GM12801 (cell line): ENCODE results near the gene MSRB2.

Source experiments
- TF ChIP-seq, protein P1 (sequence below): IDR thresholded peaks from one replicate; pipeline ENCODE4 v1.5.1; 2011; ENCODE audit warnings: control low read depth; ENCODE audit not compliant: insufficient read length; ENCODE audit errors: extremely low read depth

MSRB2 gene

DNA sequence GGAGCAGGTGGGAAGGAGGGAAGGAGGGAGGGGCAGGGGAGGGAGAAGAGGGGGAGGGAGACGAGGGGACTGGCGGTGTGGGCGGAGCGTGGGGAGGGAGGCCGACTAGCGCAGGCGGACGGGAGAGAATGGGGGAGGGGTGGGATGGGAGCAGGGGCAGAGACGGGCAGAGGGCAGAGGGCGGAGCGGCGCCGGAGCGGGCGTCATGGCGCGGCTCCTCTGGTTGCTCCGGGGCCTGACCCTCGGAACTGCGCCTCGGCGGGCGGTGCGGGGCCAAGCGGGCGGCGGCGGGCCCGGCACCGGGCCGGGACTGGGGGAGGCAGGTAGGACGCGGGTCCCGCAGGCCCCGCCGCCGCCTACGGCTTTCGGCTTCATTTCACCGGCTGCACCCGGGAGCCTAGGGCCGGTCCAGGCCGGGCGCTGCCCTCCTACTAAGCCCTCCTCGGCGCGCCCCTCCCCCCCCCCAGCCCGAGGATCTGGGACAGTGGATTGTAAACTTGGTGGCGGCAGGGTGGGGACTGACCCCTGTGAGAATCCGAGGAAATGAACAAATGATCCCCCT is at the start of gene MSRB2:
Gene MSRB2 (plus strand): TSS at position 176 of the 562 bp plus-strand sequence. CDS start 30 bp downstream, at position 206.
- TF ChIP-seq, protein P1, sequence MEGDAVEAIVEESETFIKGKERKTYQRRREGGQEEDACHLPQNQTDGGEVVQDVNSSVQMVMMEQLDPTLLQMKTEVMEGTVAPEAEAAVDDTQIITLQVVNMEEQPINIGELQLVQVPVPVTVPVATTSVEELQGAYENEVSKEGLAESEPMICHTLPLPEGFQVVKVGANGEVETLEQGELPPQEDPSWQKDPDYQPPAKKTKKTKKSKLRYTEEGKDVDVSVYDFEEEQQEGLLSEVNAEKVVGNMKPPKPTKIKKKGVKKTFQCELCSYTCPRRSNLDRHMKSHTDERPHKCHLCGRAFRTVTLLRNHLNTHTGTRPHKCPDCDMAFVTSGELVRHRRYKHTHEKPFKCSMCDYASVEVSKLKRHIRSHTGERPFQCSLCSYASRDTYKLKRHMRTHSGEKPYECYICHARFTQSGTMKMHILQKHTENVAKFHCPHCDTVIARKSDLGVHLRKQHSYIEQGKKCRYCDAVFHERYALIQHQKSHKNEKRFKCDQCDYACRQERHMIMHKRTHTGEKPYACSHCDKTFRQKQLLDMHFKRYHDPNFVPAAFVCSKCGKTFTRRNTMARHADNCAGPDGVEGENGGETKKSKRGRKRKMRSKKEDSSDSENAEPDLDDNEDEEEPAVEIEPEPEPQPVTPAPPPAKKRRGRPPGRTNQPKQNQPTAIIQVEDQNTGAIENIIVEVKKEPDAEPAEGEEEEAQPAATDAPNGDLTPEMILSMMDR: no peak

- TF ChIP-seq, protein P1: no peak
Observed at GRCh38 chr10:23046027-23046426, 49.4 kb upstream of the MSRB2 start.

DNA sequence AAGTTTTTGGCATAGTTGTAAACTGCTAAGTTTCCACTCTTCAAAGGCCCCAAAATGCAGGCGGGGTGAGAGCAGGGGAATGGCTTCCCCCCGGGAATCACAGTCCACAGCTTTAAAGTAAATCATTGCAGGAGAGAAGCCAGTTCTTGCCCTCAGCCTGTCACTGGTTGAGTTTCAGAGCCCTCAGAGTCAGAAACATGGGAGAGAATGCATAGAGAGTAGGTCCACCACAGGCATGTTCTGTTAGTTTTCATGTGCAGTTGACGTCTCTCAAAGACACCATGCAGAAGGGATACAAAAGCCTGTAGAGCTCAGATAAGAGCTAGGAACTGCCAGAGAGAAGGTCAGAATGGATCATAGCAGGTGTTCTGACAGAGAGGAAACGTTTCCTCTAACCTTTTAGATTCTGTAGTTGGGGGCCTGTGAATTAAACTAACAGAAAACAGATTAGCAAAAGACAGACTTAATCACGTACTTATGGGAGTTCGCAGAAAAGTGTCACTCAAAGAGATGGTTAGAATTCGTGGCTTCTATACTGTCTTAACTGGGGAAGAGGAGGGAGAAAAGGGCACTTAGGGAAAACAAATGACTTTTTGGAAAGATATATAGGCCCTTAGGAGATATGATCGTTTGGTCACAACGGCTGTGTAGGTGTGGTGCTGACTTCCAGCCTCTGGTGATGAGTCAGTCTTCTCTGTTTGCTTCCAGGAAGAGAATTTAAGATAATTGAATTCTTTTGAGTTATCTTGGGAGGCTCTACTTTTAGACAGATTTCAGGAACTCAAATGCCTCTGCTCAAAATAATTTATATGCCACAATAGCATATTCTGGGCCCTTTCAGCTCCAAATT is 48.0 kb upstream of the MSRB2 start:
- TF ChIP-seq, protein P1: no peak

DNA sequence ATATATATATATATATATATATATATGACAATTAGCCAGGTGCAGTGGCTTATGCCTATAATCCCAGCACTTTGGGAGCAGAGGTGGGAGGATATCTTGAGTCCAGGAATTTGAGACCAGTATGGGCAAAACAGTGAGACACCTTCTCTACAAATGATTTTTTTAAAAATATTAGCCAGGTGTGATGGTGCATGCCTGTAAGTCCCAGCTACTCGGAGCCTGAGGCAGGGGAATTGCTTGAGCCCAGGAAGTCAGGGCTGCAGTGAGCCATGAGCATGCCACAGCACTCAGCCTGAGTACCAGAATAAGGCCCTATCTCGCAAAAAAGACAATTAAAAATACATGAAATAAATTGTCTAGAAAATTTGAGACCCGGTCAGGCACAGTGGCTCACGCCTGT is 47.2 kb upstream of the MSRB2 start:
- TF ChIP-seq, protein P1: no peak

GRCh38 chr10:23051278-23051677 is 44.1 kb upstream of the MSRB2 start:
- TF ChIP-seq, protein P1: no peak

GRCh38 chr10:23051855-23052331 is 43.5 kb upstream of the MSRB2 start:
- TF ChIP-seq, protein P1: no peak

- TF ChIP-seq, protein P1: no peak
Observed at GRCh38 chr10:23053036-23053435, 42.3 kb upstream of the MSRB2 start.
